Prostate gland (tissue), 2 donors: ENCODE measurements around the gene AACS.

ENCODE experiments used
- POLR2A ChIP-seq: fragments of 450-650 bp; IDR thresholded peaks from one replicate; pipeline ENCODE4 v1.6.1; 2016; ENCODE audit warnings: antibody characterized with exemption, mild to moderate bottlenecking
- TF ChIP-seq, protein P1 (sequence below), 4 experiments: fragments of 200-600 bp in 2 of 4; fragments of 450-650 bp in 2 of 4; sonication (generic) in 2 of 4; IDR thresholded peaks; 1 replicate in 3 of 4; 2 replicates in 1 of 4; pipeline ENCODE4 v1.5.1; 2016 to 2019; ENCODE audit warnings: antibody characterized with exemption in 4 of 4, mild to moderate bottlenecking in 2 of 4, moderate library complexity in 2 of 4

DNA sequence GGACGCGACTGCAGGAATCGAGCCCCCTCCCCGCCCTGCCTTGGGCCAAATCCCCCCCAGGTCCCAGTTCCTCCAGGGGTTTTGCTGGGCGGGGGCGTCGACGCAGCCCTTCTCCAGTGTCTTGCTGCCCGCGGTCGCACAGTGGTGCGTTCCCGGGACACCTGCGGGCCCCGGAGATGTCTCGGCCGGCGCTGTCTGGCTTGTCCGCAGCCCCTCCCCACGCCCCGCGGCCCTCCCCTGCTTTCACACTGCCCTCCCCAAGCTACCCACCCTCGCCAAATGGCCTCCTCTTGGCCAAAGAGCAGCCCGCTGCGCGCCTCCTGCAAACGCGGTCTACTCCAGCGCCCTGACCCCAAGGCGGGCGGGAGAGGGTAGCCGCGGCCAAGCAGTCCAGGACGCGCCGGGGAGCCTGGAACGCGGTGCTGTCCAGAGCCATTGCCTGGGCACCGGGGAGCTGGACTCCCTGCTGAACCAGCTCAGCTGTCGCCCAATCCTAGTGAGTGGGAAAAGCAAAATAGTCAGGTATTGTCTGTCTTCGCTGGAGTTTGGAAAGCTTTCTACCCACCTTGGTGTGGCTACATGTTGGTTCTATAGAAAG lies 122.0 kb downstream of the AACS start:
- TF ChIP-seq POLR2A: no peak
- TF ChIP-seq, protein P1, sequence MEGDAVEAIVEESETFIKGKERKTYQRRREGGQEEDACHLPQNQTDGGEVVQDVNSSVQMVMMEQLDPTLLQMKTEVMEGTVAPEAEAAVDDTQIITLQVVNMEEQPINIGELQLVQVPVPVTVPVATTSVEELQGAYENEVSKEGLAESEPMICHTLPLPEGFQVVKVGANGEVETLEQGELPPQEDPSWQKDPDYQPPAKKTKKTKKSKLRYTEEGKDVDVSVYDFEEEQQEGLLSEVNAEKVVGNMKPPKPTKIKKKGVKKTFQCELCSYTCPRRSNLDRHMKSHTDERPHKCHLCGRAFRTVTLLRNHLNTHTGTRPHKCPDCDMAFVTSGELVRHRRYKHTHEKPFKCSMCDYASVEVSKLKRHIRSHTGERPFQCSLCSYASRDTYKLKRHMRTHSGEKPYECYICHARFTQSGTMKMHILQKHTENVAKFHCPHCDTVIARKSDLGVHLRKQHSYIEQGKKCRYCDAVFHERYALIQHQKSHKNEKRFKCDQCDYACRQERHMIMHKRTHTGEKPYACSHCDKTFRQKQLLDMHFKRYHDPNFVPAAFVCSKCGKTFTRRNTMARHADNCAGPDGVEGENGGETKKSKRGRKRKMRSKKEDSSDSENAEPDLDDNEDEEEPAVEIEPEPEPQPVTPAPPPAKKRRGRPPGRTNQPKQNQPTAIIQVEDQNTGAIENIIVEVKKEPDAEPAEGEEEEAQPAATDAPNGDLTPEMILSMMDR (IDR thresholded peaks at IDR 0.05): no peak
